Upper lobe of left lung (tissue), 4 donors: ENCODE data around the gene GPR3.

ENCODE experiments used
- CTCF ChIP-seq, 6 experiments: fragments of 450-650 bp in 4 of 6; fragments of 200-600 bp in 2 of 6; sonication (generic) in 2 of 6; IDR thresholded peaks; one replicate each; pipeline ENCODE4 v1.5.1; 2016 to 2019; ENCODE audit warnings: antibody characterized with exemption in 6 of 6
- POLR2A ChIP-seq, 4 donors: fragments of 450-650 bp; IDR thresholded peaks; one replicate each; pipeline ENCODE4 v1.5.1; 2016 to 2017; ENCODE audit warnings: antibody characterized with exemption in 4 of 4, mild to moderate bottlenecking in 2 of 4

- TF ChIP-seq CTCF (IDR thresholded peaks at IDR 0.05) (no peak), POLR2A (IDR thresholded peaks at IDR 0.05) (no peak)
Observed at GRCh38 chr1:27346991-27347624, 45.3 kb upstream of the GPR3 start.
